MM.1S (cell line): ENCODE measurements around the gene TXN2.

Source experiments
- EZH2 ChIP-seq: fragments of 300-600 bp; sonication (generic); optimal IDR thresholded peaks from 2 replicates; pipeline ENCODE3; 2017; ENCODE audit warnings: low read depth, mild to moderate bottlenecking, antibody characterized with exemption, low read length, mixed read lengths
- TF ChIP-seq, protein P1 (sequence below): fragments of 300-600 bp; sonication (generic); IDR thresholded peaks from 2 replicates; pipeline ENCODE4 v1.5.1; 2016; ENCODE audit warnings: antibody characterized with exemption, low read length, mixed read lengths

GRCh38 chr22:36439481-36440271, 41.8 kb downstream of the TXN2 start:
- TF ChIP-seq, protein P1, sequence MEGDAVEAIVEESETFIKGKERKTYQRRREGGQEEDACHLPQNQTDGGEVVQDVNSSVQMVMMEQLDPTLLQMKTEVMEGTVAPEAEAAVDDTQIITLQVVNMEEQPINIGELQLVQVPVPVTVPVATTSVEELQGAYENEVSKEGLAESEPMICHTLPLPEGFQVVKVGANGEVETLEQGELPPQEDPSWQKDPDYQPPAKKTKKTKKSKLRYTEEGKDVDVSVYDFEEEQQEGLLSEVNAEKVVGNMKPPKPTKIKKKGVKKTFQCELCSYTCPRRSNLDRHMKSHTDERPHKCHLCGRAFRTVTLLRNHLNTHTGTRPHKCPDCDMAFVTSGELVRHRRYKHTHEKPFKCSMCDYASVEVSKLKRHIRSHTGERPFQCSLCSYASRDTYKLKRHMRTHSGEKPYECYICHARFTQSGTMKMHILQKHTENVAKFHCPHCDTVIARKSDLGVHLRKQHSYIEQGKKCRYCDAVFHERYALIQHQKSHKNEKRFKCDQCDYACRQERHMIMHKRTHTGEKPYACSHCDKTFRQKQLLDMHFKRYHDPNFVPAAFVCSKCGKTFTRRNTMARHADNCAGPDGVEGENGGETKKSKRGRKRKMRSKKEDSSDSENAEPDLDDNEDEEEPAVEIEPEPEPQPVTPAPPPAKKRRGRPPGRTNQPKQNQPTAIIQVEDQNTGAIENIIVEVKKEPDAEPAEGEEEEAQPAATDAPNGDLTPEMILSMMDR, result no peak
- no peak for TF ChIP-seq EZH2
